DND-41 (cell line): Measurements from ENCODE around the gene PHACTR3.

Experiments used
- ATAC-seq: fragments of 200-7000 bp; cut with Tn5 transposase; 3 replicates; pipeline ENCODE4 v1.9.1; 2021; ENCODE audit warnings: low read depth; ENCODE audit not compliant: insufficient read depth
- DNase-seq: peaks from one replicate; pipeline ENCODE4 v3.0.0-alpha.2; 2020
- H2AFZ ChIP-seq: 2 replicates; pipeline ENCODE4 v1.6.0; 2012; ENCODE audit warnings: low read depth, low read length
- H3K27ac ChIP-seq: 2 replicates; pipeline ENCODE4 v1.5.1; 2012; ENCODE audit warnings: low read length, inconsistent platforms
- H3K27me3 ChIP-seq: fragments of 200-600 bp; sonication (generic); 2 replicates; pipeline ENCODE4 v1.6.0; 2012; ENCODE audit warnings: low read length, mild to moderate bottlenecking, inconsistent platforms; ENCODE audit not compliant: insufficient read depth, poor library complexity
- H3K36me3 ChIP-seq: 2 replicates; pipeline ENCODE4 v1.5.1; 2012; ENCODE audit warnings: low read length, inconsistent platforms; ENCODE audit not compliant: insufficient read depth
- H3K4me1 ChIP-seq: 2 replicates; pipeline ENCODE4 v1.5.1; 2012; ENCODE audit warnings: mild to moderate bottlenecking, low read length; ENCODE audit not compliant: insufficient read depth
- H3K4me2 ChIP-seq: 2 replicates; pipeline ENCODE4 v1.6.0; 2012; ENCODE audit warnings: mild to moderate bottlenecking, moderate library complexity, low read length, inconsistent platforms; ENCODE audit not compliant: insufficient read depth
- H3K4me3 ChIP-seq, 2 experiments: fragments of 200-600 bp in 1 of 2; shearing (Covaris generic) in 1 of 2; 2 replicates each; pipeline ENCODE4 v1.5.1; 2012 to 2016; ENCODE audit warnings: inconsistent platforms in 2 of 2, low read length in 2 of 2, mild to moderate bottlenecking in 2 of 2, low read depth in 1 of 2, moderate library complexity in 1 of 2
- H3K79me2 ChIP-seq: 2 replicates; pipeline ENCODE4 v1.6.0; 2012; ENCODE audit warnings: low read length, inconsistent platforms; ENCODE audit not compliant: insufficient read depth
- H3K9ac ChIP-seq: 2 replicates; pipeline ENCODE4 v1.6.0; 2012; ENCODE audit warnings: low read depth, mild to moderate bottlenecking, inconsistent platforms, low read length, moderate library complexity
- H3K9me3 ChIP-seq: 2 replicates; pipeline ENCODE4 v1.5.1; 2012; ENCODE audit warnings: low read length, moderate library complexity, mild to moderate bottlenecking, inconsistent platforms; ENCODE audit not compliant: insufficient read depth, severe bottlenecking
- H4K20me1 ChIP-seq: 2 replicates; pipeline ENCODE4 v1.6.0; 2012; ENCODE audit warnings: low read length; ENCODE audit not compliant: insufficient read depth
- CTCF ChIP-seq: IDR thresholded peaks from 2 replicates; pipeline ENCODE4 v1.5.1; 2012; ENCODE audit warnings: borderline replicate concordance, low read length, moderate library complexity, mild to moderate bottlenecking; ENCODE audit not compliant: poor library complexity, severe bottlenecking; ENCODE audit errors: extremely low read depth
- EZH2 ChIP-seq: IDR thresholded peaks from 3 replicates; pipeline ENCODE4 v1.6.1; 2012; ENCODE audit warnings: borderline replicate concordance, low read depth, mild to moderate bottlenecking, moderate library complexity, low read length, inconsistent platforms; ENCODE audit not compliant: severe bottlenecking

Gene PHACTR3

GRCh38 chr20:59747671-59748515 is 143.6 kb downstream of the PHACTR3 start:
- Histone ChIP-seq H3K4me1 (no peaks in the 10 kb centered on the region), H3K4me2 (no peak overlapping the region), H3K9ac (no peak overlapping the region), H4K20me1 (peaks cover 29% of the 10 kb centered on the region), H3K9me3 (no peaks in the 10 kb centered on the region), H3K4me3 (no peak overlapping the region), H3K36me3 (no peaks in the 10 kb centered on the region), H3K27ac (no peak overlapping the region), H3K27me3 (peaks cover 27% of the 10 kb centered on the region), H2AFZ (no peak overlapping the region), H3K79me2 (no peaks in the 10 kb centered on the region)
- DNase-seq (no peak), ATAC-seq (no peak)
- no peak for TF ChIP-seq EZH2
- TF ChIP-seq CTCF: peak; percentile 27

GRCh38 chr20:59748619-59749191 is 144.4 kb downstream of the PHACTR3 start:
- no peaks in the 10 kb centered on the region for H3K79me2 ChIP-seq
- ATAC-seq: no peak
- H4K20me1 ChIP-seq: peaks cover 29% of the 10 kb centered on the region
- H2AFZ ChIP-seq: no peak overlapping the region
- H3K9me3 ChIP-seq: no peaks in the 10 kb centered on the region
- no peak overlapping the region for H3K4me3 ChIP-seq
- DNase-seq: no peak
- no peak overlapping the region for H3K4me2 ChIP-seq
- no peak overlapping the region for H3K9ac ChIP-seq
- no peaks in the 10 kb centered on the region for H3K36me3 ChIP-seq
- no peak overlapping the region for H3K27ac ChIP-seq
- no peaks in the 10 kb centered on the region for H3K4me1 ChIP-seq
- peaks cover 27% of the 10 kb centered on the region for H3K27me3 ChIP-seq
- no peak for TF ChIP-seq EZH2
- no peak for TF ChIP-seq CTCF

GRCh38 chr20:59749301-59749700 is 145.0 kb downstream of the PHACTR3 start:
- Histone ChIP-seq H3K79me2 (no peaks in the 10 kb centered on the region), H3K4me3 (no peak overlapping the region), H3K4me1 (no peaks in the 10 kb centered on the region), H4K20me1 (peaks cover 31% of the 10 kb centered on the region), H3K27me3 (peaks cover 27% of the 10 kb centered on the region), H2AFZ (no peak overlapping the region), H3K9me3 (no peaks in the 10 kb centered on the region), H3K9ac (no peak overlapping the region), H3K27ac (no peak overlapping the region), H3K36me3 (no peaks in the 10 kb centered on the region), H3K4me2 (no peak overlapping the region)
- no peak for ATAC-seq
- no peak for DNase-seq
- TF ChIP-seq EZH2 (no peak), CTCF (no peak)
